HEK293 (cell line): ENCODE measurements around the gene PGBD4.
A peak's percentile ranks its signal among the peaks of the same experiment; 100 is the strongest.

Experiments used
- CTCF ChIA-PET: fragments of 350-600 bp; formaldehyde crosslinking; extraction: SDS; loops from one replicate; lab custom pipeline; 2021; ENCODE audit warnings: antibody characterized with exemption; lab: Yijun Ruan, JAX
- POLR2A ChIA-PET: fragments of 300-600 bp; formaldehyde crosslinking; extraction: SDS; loops from one replicate; lab custom pipeline; 2020; ENCODE audit warnings: antibody characterized with exemption, inconsistent platforms; lab: Yijun Ruan, JAX
- H3K27ac ChIP-seq: fragments of 200-500 bp; sonication (Bioruptor generic); 2 replicates; pipeline ENCODE4 v1.5.1; 2014; ENCODE audit warnings: low read depth, low read length, control low read depth, inconsistent platforms; ENCODE audit errors: extremely low read depth
- H3K36me3 ChIP-seq, 2 experiments: fragments of 200-500 bp in 1 of 2; sonication (Bioruptor generic) in 1 of 2; 1 replicate in 1 of 2; 2 replicates in 1 of 2; pipeline ENCODE4 v1.5.1; 2014 to 2017; ENCODE audit warnings: inconsistent platforms in 2 of 2, low read length in 2 of 2; ENCODE audit not compliant: control insufficient read depth in 2 of 2, insufficient read depth in 1 of 2
- H3K4me1 ChIP-seq: fragments of 200-500 bp; sonication (Bioruptor generic); 2 replicates; pipeline ENCODE4 v1.5.1; 2014; ENCODE audit warnings: mild to moderate bottlenecking, low read length, inconsistent platforms; ENCODE audit not compliant: control insufficient read depth, insufficient read depth
- H3K4me3 ChIP-seq: 2 replicates; pipeline ENCODE4 v1.5.1; 2011; ENCODE audit warnings: low read depth, mild to moderate bottlenecking, control low read depth, low read length, moderate library complexity
- H3K9me3 ChIP-seq: fragments of 200-500 bp; sonication (Bioruptor generic); 2 replicates; pipeline ENCODE4 v1.5.1; 2014; ENCODE audit warnings: low read depth, low read length, inconsistent platforms; ENCODE audit not compliant: control insufficient read depth, insufficient read depth
- BCL11B ChIP-seq: fragments of 450-650 bp; formaldehyde crosslinking; IDR thresholded peaks from 2 replicates; pipeline ENCODE4 v1.5.1; 2016; ENCODE audit warnings: low read depth, missing biosample characterization, missing genetic modification characterization
- GLI4 ChIP-seq: fragments of 450-650 bp; formaldehyde crosslinking; IDR thresholded peaks from 2 replicates; pipeline ENCODE4 v1.5.1; 2016; ENCODE audit warnings: missing biosample characterization, missing genetic modification characterization
- KLF17 ChIP-seq: fragments of 450-650 bp; formaldehyde crosslinking; IDR thresholded peaks from 2 replicates; pipeline ENCODE4 v1.5.1; 2016; ENCODE audit warnings: missing biosample characterization, missing genetic modification characterization
- MYNN ChIP-seq: fragments of 450-650 bp; formaldehyde crosslinking; IDR thresholded peaks from 2 replicates; pipeline ENCODE4 v1.5.1; 2016; ENCODE audit warnings: missing biosample characterization, missing genetic modification characterization, borderline replicate concordance
- SALL2 ChIP-seq: fragments of 450-650 bp; formaldehyde crosslinking; IDR thresholded peaks from 2 replicates; pipeline ENCODE4 v1.5.0; 2017; ENCODE audit warnings: missing biosample characterization, mild to moderate bottlenecking, missing genetic modification characterization, borderline replicate concordance
- TCF7L2 ChIP-seq: IDR thresholded peaks from 2 replicates; pipeline ENCODE4 v1.6.1; 2011; ENCODE audit warnings: low read depth, mild to moderate bottlenecking, inconsistent platforms, low read length, moderate library complexity, borderline replicate concordance
- YY1 ChIP-seq: fragments of 450-650 bp; formaldehyde crosslinking; IDR thresholded peaks from 2 replicates; pipeline ENCODE4 v1.5.1; 2018; ENCODE audit warnings: missing biosample characterization, missing genetic modification characterization
- ZBTB1 ChIP-seq: fragments of 450-650 bp; formaldehyde crosslinking; IDR thresholded peaks from 2 replicates; pipeline ENCODE4 v1.5.1; 2016; ENCODE audit warnings: missing biosample characterization, missing genetic modification characterization
- ZBTB21 ChIP-seq: fragments of 450-650 bp; formaldehyde crosslinking; IDR thresholded peaks from 2 replicates; pipeline ENCODE4 v1.5.1; 2017; ENCODE audit warnings: missing biosample characterization, missing genetic modification characterization
- ZBTB7A ChIP-seq: fragments of 450-650 bp; formaldehyde crosslinking; IDR thresholded peaks from 2 replicates; pipeline ENCODE4 v1.5.1; 2016; ENCODE audit warnings: low read depth, missing biosample characterization, missing genetic modification characterization
- ZEB2 ChIP-seq: fragments of 450-650 bp; formaldehyde crosslinking; IDR thresholded peaks from 2 replicates; pipeline ENCODE4 v1.5.1; 2016; ENCODE audit warnings: missing biosample characterization, missing genetic modification characterization
- ZFP37 ChIP-seq: fragments of 450-650 bp; formaldehyde crosslinking; IDR thresholded peaks from 2 replicates; pipeline ENCODE4 v1.5.1; 2016; ENCODE audit warnings: missing biosample characterization, missing genetic modification characterization
- ZIC2 ChIP-seq: fragments of 450-650 bp; formaldehyde crosslinking; IDR thresholded peaks from 2 replicates; pipeline ENCODE4 v1.5.1; 2016; ENCODE audit warnings: missing biosample characterization, missing genetic modification characterization
- ZNF140 ChIP-seq: fragments of 450-650 bp; formaldehyde crosslinking; IDR thresholded peaks from 2 replicates; pipeline ENCODE4 v1.5.1; 2016; ENCODE audit warnings: missing biosample characterization, missing genetic modification characterization
- ZNF155 ChIP-seq: fragments of 450-650 bp; formaldehyde crosslinking; IDR thresholded peaks from 2 replicates; pipeline ENCODE4 v1.5.1; 2016; ENCODE audit warnings: missing biosample characterization, missing genetic modification characterization
- ZNF174 ChIP-seq: fragments of 450-650 bp; formaldehyde crosslinking; IDR thresholded peaks from 2 replicates; pipeline ENCODE4 v1.5.0; 2017; ENCODE audit warnings: missing biosample characterization, mild to moderate bottlenecking, missing genetic modification characterization
- ZNF223 ChIP-seq: fragments of 450-650 bp; formaldehyde crosslinking; IDR thresholded peaks from 2 replicates; pipeline ENCODE4 v1.5.1; 2016; ENCODE audit warnings: missing biosample characterization, missing genetic modification characterization
- ZNF248 ChIP-seq: fragments of 450-650 bp; formaldehyde crosslinking; IDR thresholded peaks from 2 replicates; pipeline ENCODE4 v1.5.1; 2017; ENCODE audit warnings: missing biosample characterization, missing genetic modification characterization
- ZNF292 ChIP-seq: fragments of 450-650 bp; formaldehyde crosslinking; IDR thresholded peaks from 2 replicates; pipeline ENCODE4 v1.5.1; 2016; ENCODE audit warnings: low read depth, missing biosample characterization, missing genetic modification characterization, borderline replicate concordance
- ZNF341 ChIP-seq: fragments of 450-650 bp; formaldehyde crosslinking; IDR thresholded peaks from 2 replicates; pipeline ENCODE4; 2016; ENCODE audit warnings: low read depth, missing biosample characterization, missing genetic modification characterization
- ZNF426 ChIP-seq: fragments of 450-650 bp; formaldehyde crosslinking; IDR thresholded peaks from 2 replicates; pipeline ENCODE4 v1.5.1; 2017; ENCODE audit warnings: missing biosample characterization, missing genetic modification characterization, mild to moderate bottlenecking, inconsistent platforms, moderate library complexity
- ZNF48 ChIP-seq: fragments of 450-650 bp; formaldehyde crosslinking; IDR thresholded peaks from 2 replicates; pipeline ENCODE4 v1.5.1; 2016; ENCODE audit warnings: missing biosample characterization, missing genetic modification characterization
- ZNF510 ChIP-seq: fragments of 450-650 bp; formaldehyde crosslinking; IDR thresholded peaks from 2 replicates; pipeline ENCODE4 v1.5.1; 2018; ENCODE audit warnings: mild to moderate bottlenecking, missing genetic modification characterization, missing biosample characterization; ENCODE audit not compliant: insufficient replicate concordance
- ZNF513 ChIP-seq: fragments of 450-650 bp; IDR thresholded peaks from 2 replicates; pipeline ENCODE4 v1.5.1; 2018; ENCODE audit warnings: missing biosample characterization, missing genetic modification characterization
- ZNF514 ChIP-seq: fragments of 450-650 bp; formaldehyde crosslinking; IDR thresholded peaks from 2 replicates; pipeline ENCODE4 v1.5.1; 2016; ENCODE audit warnings: missing biosample characterization, missing genetic modification characterization
- ZNF548 ChIP-seq: fragments of 450-650 bp; formaldehyde crosslinking; IDR thresholded peaks from 2 replicates; pipeline ENCODE4 v1.5.1; 2016; ENCODE audit warnings: missing biosample characterization, missing genetic modification characterization
- ZNF610 ChIP-seq: fragments of 450-650 bp; formaldehyde crosslinking; IDR thresholded peaks from 2 replicates; pipeline ENCODE4 v1.5.1; 2016; ENCODE audit warnings: missing biosample characterization, missing genetic modification characterization, borderline replicate concordance
- ZNF626 ChIP-seq: fragments of 450-650 bp; sonication (Bioruptor Pico); formaldehyde crosslinking; IDR thresholded peaks from 2 replicates; pipeline ENCODE4 v1.5.1; 2018; ENCODE audit warnings: missing biosample characterization, missing genetic modification characterization, inconsistent platforms
- ZNF660 ChIP-seq: fragments of 450-650 bp; IDR thresholded peaks from 2 replicates; pipeline ENCODE4 v1.5.1; 2018; ENCODE audit warnings: missing biosample characterization, mild to moderate bottlenecking, missing genetic modification characterization
- ZNF707 ChIP-seq: fragments of 450-650 bp; formaldehyde crosslinking; IDR thresholded peaks from 2 replicates; pipeline ENCODE4 v1.5.1; 2016; ENCODE audit warnings: missing biosample characterization, missing genetic modification characterization
- ZNF785 ChIP-seq: fragments of 450-650 bp; formaldehyde crosslinking; IDR thresholded peaks from 2 replicates; pipeline ENCODE4 v1.5.1; 2016; ENCODE audit warnings: missing biosample characterization, missing genetic modification characterization
- TF ChIP-seq, protein P1 (sequence below): fragments of 450-650 bp; formaldehyde crosslinking; IDR thresholded peaks from 2 replicates; pipeline ENCODE4 v1.5.1; 2016; ENCODE audit warnings: missing biosample characterization, missing genetic modification characterization
- TF ChIP-seq, protein P2 (sequence below): fragments of 450-650 bp; formaldehyde crosslinking; IDR thresholded peaks from 2 replicates; pipeline ENCODE4 v1.5.1; 2016; ENCODE audit warnings: missing biosample characterization, missing genetic modification characterization

Gene PGBD4

DNA sequence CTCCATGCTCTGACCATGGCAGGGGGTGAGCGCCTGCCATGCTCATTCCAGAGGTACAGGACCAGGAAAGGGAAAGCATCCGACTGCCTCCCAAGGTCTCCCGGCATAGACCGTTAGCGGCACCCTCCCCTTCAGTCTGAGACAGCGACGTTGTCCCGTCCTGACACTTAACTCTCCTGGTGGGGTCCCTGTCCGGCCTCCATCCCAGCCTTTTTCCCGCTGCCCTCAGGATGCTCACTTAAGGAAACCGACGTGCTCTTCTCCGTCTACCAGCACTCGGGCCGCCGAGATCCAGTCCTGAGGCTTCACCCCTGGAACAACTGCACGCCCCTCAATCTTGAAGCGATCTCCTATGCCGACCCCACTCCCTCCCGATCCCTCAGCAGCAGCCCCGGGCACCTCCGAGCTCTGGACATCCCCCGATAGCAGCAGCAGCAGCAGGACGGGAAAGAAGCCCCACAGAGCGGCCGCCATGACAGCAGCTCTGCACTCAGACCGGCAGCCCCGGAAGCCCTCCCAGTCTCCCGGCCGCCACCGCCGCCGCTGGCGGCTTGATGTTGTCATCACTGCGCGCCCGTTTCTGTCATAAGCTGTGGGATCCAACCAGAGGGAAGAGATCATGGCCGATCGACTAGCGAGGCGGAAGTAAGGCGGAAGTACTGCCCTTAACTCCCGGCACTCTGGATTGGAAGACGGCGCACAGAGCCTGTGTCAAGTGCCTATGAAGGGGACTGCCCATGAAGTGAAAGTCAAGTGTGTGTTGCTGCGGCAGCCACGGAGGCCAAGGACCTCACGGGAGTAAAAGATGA lies at the start of gene PGBD4, which contains the start of gene EMC7:
PGBD4 (plus strand) TSS at position 718 of the 809 bp plus-strand sequence. CDS start 449 bp downstream, outside the sequence.
EMC7 (minus strand) TSS at position 497 of the 809 bp plus-strand sequence; CDS start at position 474, 23 bp downstream.
- ChIA-PET POLR2A (interaction anchor here (0.7 to 1.5 kb wide), 8 partner anchors 9 to 621 kb away, joined by 3 to 5 read pairs (median 3); partner anchors contain the start of genes AVEN, KATNBL1 and SLC12A6), CTCF (interaction anchor here (0.7 to 1.0 kb wide), 2 partner anchors 55 to 486 kb away, joined by 6 to 7 read pairs; no protein-coding TSS in a partner anchor)
- H3K9me3 ChIP-seq = no peaks in the 10 kb centered on the region
- H3K27ac ChIP-seq = peak within 1 kb of the TSS; percentile 60; the same call in 1 of the 2 replicates
- H3K4me3 ChIP-seq = peak within 1 kb of the TSS; percentile 86
- peaks cover 0 to 4% of the 10 kb centered on the region in 2 experiments; a peak in 2 of 3 replicates for H3K36me3 ChIP-seq
- no peaks in the 10 kb centered on the region; the same call in 1 of the 2 replicates for H3K4me1 ChIP-seq
- TF ChIP-seq ZNF140 (tag by site-specific recombination) (no peak), ZNF48 (tag by site-specific recombination) (no peak), BCL11B (tag by site-specific recombination) (no peak), ZNF707 (no peak), ZNF660 (tag by site-specific recombination) (no peak; the same call in 1 of the 2 replicates), ZEB2 (peak; percentile 82), ZNF785 (tag by site-specific recombination) (no peak), ZBTB7A (no peak), ZNF292 (tag by site-specific recombination) (no peak), MYNN (tag by site-specific recombination) (no peak), KLF17 (tag by site-specific recombination) (peak; percentile 48; the same call in 1 of the 2 replicates), ZNF174 (tag by site-specific recombination) (no peak), SALL2 (no peak), ZNF510 (tag by site-specific recombination) (no peak), ZNF341 (tag by site-specific recombination) (peak; percentile 9; the same call in 1 of the 2 replicates), YY1 (tag by site-specific recombination) (peak; percentile 98), TCF7L2 (no peak), ZNF155 (no peak), ZNF223 (no peak), ZNF548 (no peak), ZNF248 (no peak), GLI4 (tag by site-specific recombination) (no peak), ZFP37 (0 out of 2 replicates have a peak, but pooled peaks have one; percentile 47), ZNF514 (tag by site-specific recombination) (no peak), ZNF626 (tag by site-specific recombination) (no peak), ZIC2 (tag by site-specific recombination) (no peak; the same call in 1 of the 2 replicates), ZBTB21 (peak; percentile 84), ZBTB1 (tag by site-specific recombination) (no peak), ZNF426 (no peak), ZNF513 (tag by site-specific recombination) (no peak), ZNF610 (no peak)
- TF ChIP-seq, protein P1, sequence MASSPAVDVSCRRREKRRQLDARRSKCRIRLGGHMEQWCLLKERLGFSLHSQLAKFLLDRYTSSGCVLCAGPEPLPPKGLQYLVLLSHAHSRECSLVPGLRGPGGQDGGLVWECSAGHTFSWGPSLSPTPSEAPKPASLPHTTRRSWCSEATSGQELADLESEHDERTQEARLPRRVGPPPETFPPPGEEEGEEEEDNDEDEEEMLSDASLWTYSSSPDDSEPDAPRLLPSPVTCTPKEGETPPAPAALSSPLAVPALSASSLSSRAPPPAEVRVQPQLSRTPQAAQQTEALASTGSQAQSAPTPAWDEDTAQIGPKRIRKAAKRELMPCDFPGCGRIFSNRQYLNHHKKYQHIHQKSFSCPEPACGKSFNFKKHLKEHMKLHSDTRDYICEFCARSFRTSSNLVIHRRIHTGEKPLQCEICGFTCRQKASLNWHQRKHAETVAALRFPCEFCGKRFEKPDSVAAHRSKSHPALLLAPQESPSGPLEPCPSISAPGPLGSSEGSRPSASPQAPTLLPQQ (tag by site-specific recombination) = peak; percentile 31; the same call in 1 of the 2 replicates
- TF ChIP-seq, protein P2, sequence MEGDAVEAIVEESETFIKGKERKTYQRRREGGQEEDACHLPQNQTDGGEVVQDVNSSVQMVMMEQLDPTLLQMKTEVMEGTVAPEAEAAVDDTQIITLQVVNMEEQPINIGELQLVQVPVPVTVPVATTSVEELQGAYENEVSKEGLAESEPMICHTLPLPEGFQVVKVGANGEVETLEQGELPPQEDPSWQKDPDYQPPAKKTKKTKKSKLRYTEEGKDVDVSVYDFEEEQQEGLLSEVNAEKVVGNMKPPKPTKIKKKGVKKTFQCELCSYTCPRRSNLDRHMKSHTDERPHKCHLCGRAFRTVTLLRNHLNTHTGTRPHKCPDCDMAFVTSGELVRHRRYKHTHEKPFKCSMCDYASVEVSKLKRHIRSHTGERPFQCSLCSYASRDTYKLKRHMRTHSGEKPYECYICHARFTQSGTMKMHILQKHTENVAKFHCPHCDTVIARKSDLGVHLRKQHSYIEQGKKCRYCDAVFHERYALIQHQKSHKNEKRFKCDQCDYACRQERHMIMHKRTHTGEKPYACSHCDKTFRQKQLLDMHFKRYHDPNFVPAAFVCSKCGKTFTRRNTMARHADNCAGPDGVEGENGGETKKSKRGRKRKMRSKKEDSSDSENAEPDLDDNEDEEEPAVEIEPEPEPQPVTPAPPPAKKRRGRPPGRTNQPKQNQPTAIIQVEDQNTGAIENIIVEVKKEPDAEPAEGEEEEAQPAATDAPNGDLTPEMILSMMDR (tag by site-specific recombination) = no peak
